Measurements from ENCODE around the gene EFCAB12. TPM values are rescaled to one million over a fixed set of nuclear protein-coding genes. Genes with fewer than 3 reads are reported as not detected.

The EFCAB12 gene
- total and polyA plus RNA-seq, 2 donors (not counting 3 experiments of a cell fraction or from before 2014, with no cell fraction given) = 0.15 to 0.49 TPM

GRCh38 chr3:129435367-129435766 lies 6.9 kb upstream of the EFCAB12 start:
- Histone ChIP-seq H3K27ac (ENCODE audit: insufficient read depth, low read depth, low read length) (no peak overlapping the region), H2AFZ (ENCODE audit: low read depth, low read length) (no peak overlapping the region), H3K9me3 (replicated peaks; ENCODE audit: control insufficient read depth, insufficient read depth, low read length) (no peaks in the 10 kb centered on the region), H3K79me2 (ENCODE audit: control insufficient read depth, insufficient read depth, low read length) (peaks cover 14% of the 10 kb centered on the region), H3K4me3 (replicated peaks in 1 of 3; ENCODE audit: insufficient read depth in 1 of 3, low read depth in 1 of 3, low read length in 3 of 3) (no peak overlapping the region), H3K27me3 (ENCODE audit: control insufficient read depth in 2 of 2, insufficient read depth in 2 of 2, low read length in 2 of 2) (no peaks in the 10 kb centered on the region), H3K36me3 (ENCODE audit: control insufficient read depth in 2 of 2, extremely low read depth in 1 of 2, insufficient read depth in 2 of 2, low read length in 2 of 2) (peaks cover 17% of the 10 kb centered on the region in 2 experiments), H4K20me1 (replicated peaks; ENCODE audit: control insufficient read depth, extremely low read depth, insufficient read depth, low read length) (no peaks in the 10 kb centered on the region), H3K9ac (replicated peaks; ENCODE audit: extremely low read depth, insufficient read depth, low read length) (no peak overlapping the region), H3K9me1 (replicated peaks; ENCODE audit: control insufficient read depth, extremely low read depth, insufficient read depth, low read length) (no peaks in the 10 kb centered on the region), H3K4me2 (ENCODE audit: insufficient read depth, low read length) (peak overlapping the region; percentile 12), H3K4me1 (ENCODE audit: control insufficient read depth, extremely low read depth, insufficient read depth, low read length) (peaks cover 7% of the 10 kb centered on the region)
- DNase-seq (ENCODE audit: low read depth, low spot score) = peak; percentile 22
- intact Hi-C loops (cut with micrococcal nuclease) (no loop called here), dilution Hi-C loops (cut with MboI; ENCODE audit: extremely low pct_ligation_motif_present, low sequenced_read_pairs) (no loop called here)
- POLR2A ChIA-PET = no interaction called here
- CTCF ChIA-PET = interaction anchor here (1.3 to 2.4 kb wide), 2 partner anchors 52 to 107 kb away, joined by 4 to 14 read pairs; no protein-coding TSS in a partner anchor
- TF ChIP-seq GATA2 (IDR thresholded peaks at IDR 0.05; ENCODE audit: insufficient read depth, insufficient read length, low read depth, low read length) = no peak
- no peak for TF ChIP-seq JUN (IDR thresholded peaks at IDR 0.05; ENCODE audit: borderline replicate concordance, insufficient read depth, insufficient read length, low read depth)
- TF ChIP-seq EZH2 (IDR thresholded peaks at IDR 0.05; ENCODE audit: borderline replicate concordance, low read depth, low read length, severe bottlenecking) = no peak
- no peak for TF ChIP-seq MAX (IDR thresholded peaks at IDR 0.05; ENCODE audit: insufficient read depth, insufficient read length)
- TF ChIP-seq MYC (IDR thresholded peaks at IDR 0.05; ENCODE audit: low read depth, low read length) = no peak
- TF ChIP-seq CTCF (IDR thresholded peaks at IDR 0.05; ENCODE audit: extremely low read depth in 1 of 2, insufficient read depth in 1 of 2, low read depth in 1 of 2, low read length in 2 of 2) = no peak
- no peak for TF ChIP-seq FOS (IDR thresholded peaks at IDR 0.05; ENCODE audit: borderline replicate concordance, insufficient read depth, low read length)
- TF ChIP-seq POLR2AphosphoS5 (IDR thresholded peaks at IDR 0.05; ENCODE audit: insufficient read depth, low read depth, low read length) = no peak
- no peak for TF ChIP-seq POLR2A (IDR thresholded peaks at IDR 0.05; ENCODE audit: low read depth, low read length)
- peak; percentile 21 for FAIRE-seq
- BruUV-seq (replicated peaks) = no TSS peak

Measured in endothelial cell of umbilical vein (primary cell).